GM19328 (cell line): ENCODE measurements around the gene FAM8A1.
"Not testable (repeated sequence)": the region's sequence is repeated elsewhere in the genome, so short reads cannot be mapped to it uniquely, and the experiment has no call there.

Source experiments
- ATAC-seq: cut with Tn5 transposase; IDR thresholded peaks from one replicate; pipeline ENCODE4 v1.9.1; 2021; ENCODE audit warnings: mild to moderate bottlenecking, moderate library complexity; ENCODE audit not compliant: unreplicated experiment

FAM8A1 gene

DNA sequence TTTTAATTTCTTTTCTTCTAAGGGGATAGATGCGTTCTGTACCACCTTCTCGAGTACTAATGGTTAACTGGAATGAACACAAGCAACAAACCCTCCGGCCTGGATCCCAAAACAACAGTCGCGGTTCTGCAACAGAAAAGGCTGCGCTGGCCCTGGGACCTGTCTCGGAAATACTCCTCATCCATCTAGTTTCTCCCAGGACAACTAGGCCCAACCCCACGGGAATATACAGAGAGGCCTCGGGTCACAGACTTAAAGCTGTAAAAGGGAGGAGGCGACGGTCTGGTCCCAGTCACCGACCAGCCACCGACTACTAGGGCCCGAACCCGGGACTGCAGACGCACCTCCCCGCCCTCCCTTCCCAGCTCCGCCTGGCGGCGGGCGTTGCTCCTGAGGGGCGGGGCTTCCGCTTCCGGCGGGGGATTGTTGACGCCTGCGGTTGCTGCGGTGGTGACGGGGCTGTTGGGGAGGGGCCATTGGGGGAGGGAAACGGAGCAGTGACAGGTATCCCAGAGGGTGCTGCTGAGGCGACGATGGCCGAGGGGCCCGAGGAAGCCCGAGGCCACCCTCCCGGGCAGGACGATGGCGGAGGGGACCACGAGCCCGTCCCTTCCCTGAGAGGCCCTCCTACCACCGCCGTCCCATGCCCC, at the start of gene FAM8A1:
Gene FAM8A1 (plus strand): TSS at position 426 of the 650 bp plus-strand sequence. CDS start 108 bp downstream, at position 534.
- peak; percentile 87 for ATAC-seq

DNA sequence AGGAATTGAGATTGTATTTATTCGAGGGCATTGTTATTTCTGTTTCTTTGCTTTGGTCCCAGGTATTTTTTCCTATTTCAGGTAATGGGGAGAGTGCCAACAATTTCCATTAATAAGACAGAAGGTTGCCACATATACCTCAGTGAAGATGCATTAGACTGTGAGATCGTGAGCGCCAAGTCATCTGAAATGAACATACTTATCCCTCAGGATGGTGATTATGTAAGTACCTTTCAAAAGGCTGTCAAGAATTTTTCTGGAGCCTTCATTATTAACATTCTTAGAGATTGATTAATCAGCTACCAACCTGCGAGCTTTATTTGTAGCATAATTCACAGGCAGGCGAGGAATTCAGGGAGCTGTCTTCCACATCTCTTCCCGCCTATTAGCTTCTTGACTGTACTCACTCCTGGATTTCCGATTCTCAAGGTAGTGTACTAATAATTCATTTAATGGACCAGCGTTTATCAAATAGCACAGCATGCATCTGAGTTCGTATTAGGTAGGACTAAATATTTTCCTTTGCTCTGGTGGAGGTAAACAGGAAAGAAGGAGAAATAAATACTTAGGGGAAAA, 48.6 kb upstream of the FAM8A1 start:
- ATAC-seq = no peak

DNA sequence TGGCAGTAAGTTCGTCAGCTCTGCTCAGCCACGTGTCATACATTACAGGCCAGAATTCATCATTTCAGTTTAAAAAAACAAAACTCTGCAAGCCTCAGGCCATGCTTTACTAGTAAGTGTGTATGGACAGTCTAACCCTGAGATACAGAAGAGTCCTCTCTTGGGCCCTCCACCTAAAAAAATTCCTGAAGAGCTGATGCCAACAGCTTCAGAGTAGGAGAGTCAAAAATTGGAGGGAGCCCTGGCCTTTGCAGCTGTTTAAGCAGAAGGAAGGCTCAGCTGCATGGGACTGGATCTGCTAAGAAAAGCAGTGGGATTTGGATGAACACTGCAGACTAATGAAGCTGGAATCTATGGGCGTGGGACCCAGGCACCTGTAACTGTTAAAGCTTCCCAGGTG, 47.2 kb upstream of the FAM8A1 start:
- ATAC-seq = no peak

- ATAC-seq = no peak
Measured at GRCh38 chr6:17556014-17556413, 44.1 kb upstream of the FAM8A1 start.

GRCh38 chr6:17562636-17563035, 37.5 kb upstream of the FAM8A1 start:
- ATAC-seq = no peak

DNA sequence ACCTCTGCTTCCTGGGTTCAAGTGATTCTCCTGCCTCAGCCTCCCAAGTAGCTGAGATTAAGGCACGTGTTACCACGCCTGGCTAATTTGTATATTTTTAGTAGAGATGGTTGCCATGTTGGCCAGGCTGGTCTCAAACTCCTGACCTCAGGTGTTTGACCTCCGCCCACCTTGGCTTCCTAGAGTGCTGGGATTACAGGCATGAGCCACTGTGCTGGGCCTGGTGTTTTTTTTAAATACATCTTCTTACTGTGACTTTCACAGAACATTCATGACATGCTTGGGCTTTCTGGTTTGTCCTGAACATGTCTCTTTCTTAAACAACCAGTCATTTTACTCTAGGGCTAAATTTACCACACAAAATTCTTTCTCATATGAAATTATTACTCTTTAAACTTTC, 34.7 kb upstream of the FAM8A1 start:
- no peak for ATAC-seq

- ATAC-seq = no peak
Measured at GRCh38 chr6:17574866-17575560, 25.1 kb upstream of the FAM8A1 start.

DNA sequence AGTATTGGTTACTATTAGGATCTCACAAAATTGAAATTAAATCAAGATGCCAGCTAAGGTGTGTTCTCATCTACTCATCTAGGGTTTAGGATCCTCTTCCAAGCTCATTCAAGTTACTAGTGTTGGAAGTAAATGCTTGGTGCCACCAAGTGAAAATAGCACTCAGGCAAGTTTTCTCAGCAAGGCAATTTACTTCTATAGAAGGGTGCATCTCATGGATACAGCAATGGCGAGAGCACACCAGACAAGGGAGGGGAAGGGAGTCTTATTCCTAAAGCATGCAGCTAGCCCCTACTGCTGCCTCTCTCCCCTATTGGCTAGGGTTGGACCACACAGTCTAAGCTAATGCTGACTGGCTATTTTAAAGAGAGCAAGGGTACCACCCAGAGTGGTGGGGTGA, 23.0 kb upstream of the FAM8A1 start:
- ATAC-seq = no peak

GRCh38 chr6:17580518-17581048, 19.5 kb upstream of the FAM8A1 start:
- no peak for ATAC-seq

- not testable (repeated sequence) for ATAC-seq
Measured at GRCh38 chr6:17581282-17581681, 18.8 kb upstream of the FAM8A1 start.

GRCh38 chr6:17583811-17584210, 16.3 kb upstream of the FAM8A1 start:
- ATAC-seq = no peak

DNA sequence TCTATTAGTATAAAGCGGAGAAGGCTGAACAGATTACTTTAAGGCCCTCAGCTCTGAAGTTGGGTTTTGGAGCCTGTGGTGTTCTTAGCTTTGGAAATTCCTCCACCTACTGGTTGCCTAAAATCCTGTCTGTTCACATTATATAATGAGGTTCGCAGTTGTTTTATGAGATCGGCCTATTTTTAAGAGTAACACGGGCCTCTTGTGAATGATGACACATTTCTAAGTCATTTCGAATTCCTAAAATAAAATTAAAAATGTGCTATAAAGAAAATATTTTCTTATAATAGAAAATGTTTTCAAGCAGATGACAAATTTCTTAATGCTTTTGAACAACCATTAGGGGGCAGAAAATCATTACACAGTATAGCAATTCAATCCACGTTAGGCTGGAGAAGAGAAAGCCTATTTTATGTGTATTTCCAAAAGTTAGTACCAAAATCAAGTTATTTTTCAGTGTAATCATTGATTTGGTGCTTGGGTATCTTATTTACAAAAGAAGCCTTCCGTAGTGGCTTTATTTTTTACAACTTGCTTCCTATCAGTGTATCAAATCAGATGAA, 15.8 kb upstream of the FAM8A1 start:
- ATAC-seq = peak; percentile 62

DNA sequence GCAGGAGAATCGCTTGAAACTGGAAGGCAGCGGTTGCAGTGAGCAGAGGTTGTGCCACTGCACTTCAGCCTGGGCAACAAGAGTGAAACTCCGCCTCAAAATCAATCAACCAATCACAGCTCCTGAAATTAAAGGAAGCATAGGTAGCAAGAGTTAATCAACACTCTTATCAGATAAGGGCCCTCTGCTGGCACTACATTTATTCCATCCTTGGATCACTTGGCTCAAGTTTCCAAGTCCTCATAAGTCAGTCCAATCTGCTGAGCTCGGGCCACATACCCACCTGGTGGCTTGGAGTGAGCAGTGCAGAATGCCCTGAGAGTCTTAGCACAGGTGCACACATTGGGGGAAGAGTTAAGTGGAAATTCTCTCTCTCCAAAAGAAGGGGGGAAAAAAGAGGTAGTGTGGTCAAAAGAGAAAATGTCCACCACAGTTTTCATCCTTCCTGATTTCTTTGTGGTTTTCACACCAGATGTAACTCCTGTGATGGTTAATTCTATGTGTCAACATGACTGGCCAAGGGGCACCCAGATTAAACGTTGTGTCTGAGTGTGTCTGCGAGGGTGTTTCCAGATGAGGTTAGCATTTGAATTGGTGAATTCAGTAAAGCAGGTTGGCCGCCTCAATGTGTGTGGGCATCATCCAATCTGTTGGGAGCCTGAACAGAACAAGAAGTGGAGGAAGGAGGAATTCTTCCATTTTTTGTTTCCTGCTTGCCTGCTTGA, 14.2 kb upstream of the FAM8A1 start:
- ATAC-seq = no peak

- not testable (repeated sequence) for ATAC-seq
Measured at GRCh38 chr6:17586623-17587022, 13.5 kb upstream of the FAM8A1 start.

GRCh38 chr6:17588011-17588410, 12.1 kb upstream of the FAM8A1 start:
- ATAC-seq = no peak

DNA sequence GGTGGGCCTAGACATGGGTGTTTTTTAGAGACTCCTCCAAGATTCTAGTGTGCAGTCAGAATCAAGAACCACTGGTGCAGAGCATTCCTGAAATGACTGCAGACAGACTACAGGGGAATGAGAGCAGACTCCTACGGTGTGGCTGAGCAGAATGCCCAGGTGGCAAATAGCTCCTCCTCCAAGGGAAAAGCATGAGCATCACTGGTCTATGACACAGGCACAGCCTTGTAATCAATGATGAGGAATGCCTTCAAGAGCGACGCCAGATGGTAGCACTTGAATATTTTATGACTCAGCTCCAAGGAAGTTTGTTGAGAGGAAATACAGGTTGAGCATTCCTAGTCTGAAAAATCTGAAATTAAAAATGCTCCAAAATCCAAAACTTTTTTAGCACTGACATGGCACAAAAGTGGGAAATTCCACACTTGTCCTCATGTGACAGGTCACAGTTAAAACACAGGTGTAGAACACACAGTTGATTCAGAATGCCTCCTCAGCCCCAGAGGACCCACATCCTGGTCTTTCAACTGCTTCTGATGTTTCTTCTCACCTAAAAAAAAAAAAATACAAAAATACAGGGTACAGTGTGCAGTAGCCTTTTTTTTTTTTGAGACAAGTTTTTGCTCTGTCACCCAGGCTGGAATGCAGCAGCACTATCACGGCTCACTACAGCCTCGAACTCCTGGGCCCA, 10.6 kb upstream of the FAM8A1 start:
- no peak for ATAC-seq

- no peak for ATAC-seq
Measured at GRCh38 chr6:17591287-17591686, 8.8 kb upstream of the FAM8A1 start.

- ATAC-seq = no peak
Measured at GRCh38 chr6:17593246-17593645, 6.9 kb upstream of the FAM8A1 start.

DNA sequence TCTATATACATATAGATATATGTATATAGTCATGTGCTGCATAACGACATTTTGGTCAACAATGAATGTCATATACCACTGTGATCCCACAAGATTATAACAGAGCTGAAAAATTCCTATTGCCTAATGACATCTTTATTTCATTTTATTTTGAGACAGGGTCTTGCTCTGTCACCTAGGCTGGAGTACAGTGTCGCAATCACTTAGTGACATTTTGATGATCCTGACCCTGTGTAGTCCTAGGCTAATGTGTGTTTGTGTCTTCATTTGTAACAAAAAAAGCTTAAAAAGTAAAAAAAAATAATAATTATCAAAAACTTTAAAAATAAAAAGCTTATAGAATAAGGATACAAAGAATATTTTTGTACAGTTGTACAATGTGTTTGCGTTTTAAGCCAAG, 4.0 kb upstream of the FAM8A1 start:
- no peak for ATAC-seq
